Fibroblast of mammary gland (primary cell): ENCODE results near the gene CHCHD3.
A peak's percentile ranks its signal among the peaks of the same experiment; 100 is the strongest.

Source experiments
- DNase-seq: peaks from one replicate; pipeline ENCODE4 v3.0.0-alpha.2; 2010; ENCODE audit warnings: low read depth
- H3K4me3 ChIP-seq: 2 replicates; pipeline ENCODE4 v1.5.1; 2011; ENCODE audit warnings: low read depth, mild to moderate bottlenecking, low read length, moderate library complexity; ENCODE audit not compliant: control insufficient read depth
- CTCF ChIP-seq: conservative IDR thresholded peaks from 2 replicates; pipeline ENCODE4 v1.5.1; 2011; ENCODE audit warnings: low read depth, low read length, inconsistent platforms; ENCODE audit not compliant: control insufficient read depth, insufficient read depth

The CHCHD3 gene

GRCh38 chr7:133118261-133118660, 36.4 kb upstream of the CHCHD3 start:
- no peak for TF ChIP-seq CTCF
- no peak for DNase-seq
- no peak overlapping the region for H3K4me3 ChIP-seq

GRCh38 chr7:133117452-133117851, 35.6 kb upstream of the CHCHD3 start:
- no peak for TF ChIP-seq CTCF
- no peak for DNase-seq
- no peak overlapping the region for H3K4me3 ChIP-seq

- no peak overlapping the region for H3K4me3 ChIP-seq
- DNase-seq: no peak
- no peak for TF ChIP-seq CTCF
Observed at GRCh38 chr7:133115596-133115995, 33.7 kb upstream of the CHCHD3 start.

GRCh38 chr7:133114519-133114918, 32.6 kb upstream of the CHCHD3 start:
- H3K4me3 ChIP-seq: no peak overlapping the region
- peak; percentile 3 for DNase-seq
- no peak for TF ChIP-seq CTCF

- no peak for DNase-seq
- no peak for TF ChIP-seq CTCF
- H3K4me3 ChIP-seq: no peak overlapping the region
Observed at GRCh38 chr7:133112976-133113375, 31.1 kb upstream of the CHCHD3 start.

GRCh38 chr7:133112335-133112734, 30.4 kb upstream of the CHCHD3 start:
- TF ChIP-seq CTCF: no peak
- H3K4me3 ChIP-seq: no peak overlapping the region
- DNase-seq: no peak

GRCh38 chr7:133110312-133110711, 28.4 kb upstream of the CHCHD3 start:
- no peak for TF ChIP-seq CTCF
- H3K4me3 ChIP-seq: no peak overlapping the region
- no peak for DNase-seq
